ENCODE data around the gene LRRC72.
"Not testable (repeated sequence)": the region's sequence is repeated elsewhere in the genome, so short reads cannot be mapped to it uniquely, and the experiment has no call there.

Gene LRRC72

DNA sequence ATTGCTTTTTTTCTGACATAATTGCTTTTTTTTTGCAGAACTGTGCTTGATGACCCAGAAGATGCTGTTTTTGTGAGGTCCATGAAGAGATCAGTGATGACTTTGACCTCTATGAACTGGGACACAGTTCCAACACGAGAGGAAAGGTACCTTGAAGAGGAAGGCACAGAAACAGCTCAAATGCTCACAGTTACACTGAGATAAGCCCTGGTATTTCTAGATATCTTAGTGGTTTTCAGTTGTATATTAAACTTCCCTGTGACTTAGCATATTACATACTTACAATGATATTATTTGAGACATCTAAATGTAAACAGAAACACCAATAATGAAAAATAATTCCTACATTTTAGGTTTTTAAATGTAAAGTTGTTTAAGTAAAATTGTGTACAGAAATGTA lies 54.7 kb downstream of the LRRC72 start:
- DNase-seq (ENCODE audit: low spot score) = no peak

GRCh38 chr7:16583834-16584233 lies 57.2 kb downstream of the LRRC72 start:
- DNase-seq (ENCODE audit: low spot score) = no peak

- no peak for DNase-seq (ENCODE audit: low spot score)
Measured at GRCh38 chr7:16585540-16585939, 58.9 kb downstream of the LRRC72 start.

- no peak for DNase-seq (ENCODE audit: low spot score)
Measured at GRCh38 chr7:16586081-16586874, 59.7 kb downstream of the LRRC72 start.

- no peak for DNase-seq (ENCODE audit: low spot score)
Measured at GRCh38 chr7:16587129-16587528, 60.5 kb downstream of the LRRC72 start.

- no peak for DNase-seq (ENCODE audit: low spot score)
Measured at GRCh38 chr7:16587790-16588189, 61.2 kb downstream of the LRRC72 start.

DNA sequence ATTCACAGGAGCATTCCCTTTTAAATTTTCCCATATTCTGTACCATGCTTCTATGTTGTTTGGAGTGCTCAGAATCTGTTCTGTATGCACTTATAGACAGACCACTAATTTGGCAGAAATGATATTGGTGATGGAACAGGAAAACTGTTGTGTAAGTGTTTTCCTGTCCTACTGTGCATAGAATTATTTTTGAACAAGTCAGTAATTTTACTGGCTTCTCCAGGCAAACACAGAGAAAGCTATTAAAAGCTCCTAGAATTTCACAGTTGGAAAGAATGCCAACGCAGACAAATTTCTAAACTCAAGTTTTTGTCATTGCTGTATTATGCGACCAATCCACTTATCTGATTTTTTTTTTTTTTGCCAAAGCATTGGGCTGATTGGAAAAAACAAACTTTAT lies 63.3 kb downstream of the LRRC72 start:
- DNase-seq (ENCODE audit: low spot score) = no peak

- no peak for DNase-seq (ENCODE audit: low spot score)
Measured at GRCh38 chr7:16590424-16590823, 63.8 kb downstream of the LRRC72 start.

DNA sequence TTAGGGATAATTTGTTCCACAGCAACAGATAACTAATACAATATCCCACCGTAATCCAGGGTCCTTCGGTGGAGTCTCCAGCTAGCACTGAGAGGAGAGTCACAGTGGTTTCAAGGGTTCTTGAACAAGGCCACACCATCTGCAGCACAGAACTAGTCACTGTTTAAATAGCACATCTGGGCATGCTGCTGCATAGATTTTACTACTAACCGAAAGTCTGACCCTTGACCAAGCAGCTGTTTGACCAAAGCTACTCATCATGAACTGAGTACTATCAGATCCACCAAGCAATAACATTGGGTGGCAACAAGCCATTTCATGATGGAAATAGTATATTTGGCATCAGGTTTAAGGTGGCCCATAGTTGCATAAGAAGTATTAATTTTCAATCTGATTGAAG lies 65.8 kb downstream of the LRRC72 start:
- DNase-seq (ENCODE audit: low spot score) = no peak

- no peak for DNase-seq (ENCODE audit: low spot score)
Measured at GRCh38 chr7:16594061-16594460, 67.4 kb downstream of the LRRC72 start.

GRCh38 chr7:16594676-16595075 lies 68.1 kb downstream of the LRRC72 start:
- no peak for DNase-seq (ENCODE audit: low spot score)

- DNase-seq (ENCODE audit: low spot score) = not testable (repeated sequence)
Measured at GRCh38 chr7:16595596-16595995, 69.0 kb downstream of the LRRC72 start.

DNA sequence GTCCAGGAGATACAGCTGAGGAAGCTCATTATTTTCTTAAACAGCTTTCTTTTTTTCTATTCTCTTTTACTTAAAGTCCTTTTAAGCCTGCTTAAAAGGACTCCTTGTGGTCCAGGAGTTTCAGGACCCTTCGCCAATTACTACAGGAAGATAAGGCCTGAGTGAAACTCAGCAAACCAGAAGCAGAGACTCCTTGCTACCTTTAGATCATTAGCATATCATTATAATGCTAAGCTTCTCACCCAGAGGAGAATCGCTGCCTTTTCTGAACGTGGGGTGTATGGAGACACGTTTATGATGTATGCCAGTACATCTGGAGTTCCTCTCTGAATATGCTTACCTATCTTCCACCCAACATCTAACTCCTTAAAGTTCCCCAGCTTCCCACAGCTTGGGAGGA lies 71.4 kb downstream of the LRRC72 start:
- DNase-seq (ENCODE audit: low spot score) = no peak

- DNase-seq (ENCODE audit: low spot score) = no peak
Measured at GRCh38 chr7:16599860-16600259, 73.2 kb downstream of the LRRC72 start.

- no peak for DNase-seq (ENCODE audit: low spot score)
Measured at GRCh38 chr7:16603633-16604032, 77.0 kb downstream of the LRRC72 start.

- peak; percentile 2 for DNase-seq (ENCODE audit: low spot score)
Measured at GRCh38 chr7:16604054-16604453, 77.4 kb downstream of the LRRC72 start.

DNA sequence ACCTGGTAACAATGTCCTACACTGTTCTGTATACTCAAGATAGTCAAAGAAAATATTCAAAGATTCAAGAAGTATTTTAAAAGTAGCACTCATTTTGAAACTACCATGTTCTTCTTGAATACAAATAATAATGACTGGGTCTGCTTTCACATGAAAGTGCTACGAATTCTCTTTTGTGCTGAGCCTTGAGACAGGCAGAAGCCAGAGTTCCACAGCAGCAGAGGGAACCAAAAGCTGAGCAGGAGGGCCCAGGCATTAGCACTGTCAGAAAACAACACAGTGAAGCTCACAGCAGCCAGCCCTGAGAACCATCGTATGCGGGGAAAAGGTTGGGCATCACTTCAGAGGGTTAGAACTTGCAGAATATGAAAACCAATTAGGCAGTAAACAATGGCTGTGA lies 80.1 kb downstream of the LRRC72 start:
- no peak for DNase-seq (ENCODE audit: low spot score)

DNA sequence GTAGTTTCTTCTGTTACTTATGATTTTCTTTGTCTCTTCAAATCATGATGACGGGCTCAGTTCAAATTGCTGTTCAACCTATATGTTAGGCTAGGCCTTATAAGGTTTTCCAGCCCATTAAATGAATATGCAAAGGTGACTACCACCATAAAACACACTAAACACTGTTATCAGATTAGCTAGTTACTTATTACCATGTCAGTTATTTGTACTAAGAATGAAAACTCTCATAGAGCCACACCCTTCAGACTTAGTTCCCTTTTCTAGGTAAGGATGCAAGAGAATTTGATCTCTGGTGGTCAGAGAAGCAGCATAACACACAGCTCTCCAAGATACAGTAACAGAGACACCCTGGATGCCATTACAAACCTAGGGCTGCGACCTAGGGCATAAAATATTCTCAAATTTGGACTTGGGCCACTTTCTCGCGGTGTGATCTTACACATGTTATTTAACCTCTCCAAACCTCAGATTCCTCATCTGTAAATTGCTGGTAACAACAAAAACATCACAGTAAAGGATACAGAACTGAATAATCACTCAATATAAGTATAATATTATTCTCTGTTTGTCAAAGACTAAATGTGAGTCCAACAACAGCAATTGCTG lies 83.3 kb downstream of the LRRC72 start:
- no peak for DNase-seq (ENCODE audit: low spot score)

- DNase-seq (ENCODE audit: low spot score) = no peak
Measured at GRCh38 chr7:16611711-16612110, 85.1 kb downstream of the LRRC72 start.

DNA sequence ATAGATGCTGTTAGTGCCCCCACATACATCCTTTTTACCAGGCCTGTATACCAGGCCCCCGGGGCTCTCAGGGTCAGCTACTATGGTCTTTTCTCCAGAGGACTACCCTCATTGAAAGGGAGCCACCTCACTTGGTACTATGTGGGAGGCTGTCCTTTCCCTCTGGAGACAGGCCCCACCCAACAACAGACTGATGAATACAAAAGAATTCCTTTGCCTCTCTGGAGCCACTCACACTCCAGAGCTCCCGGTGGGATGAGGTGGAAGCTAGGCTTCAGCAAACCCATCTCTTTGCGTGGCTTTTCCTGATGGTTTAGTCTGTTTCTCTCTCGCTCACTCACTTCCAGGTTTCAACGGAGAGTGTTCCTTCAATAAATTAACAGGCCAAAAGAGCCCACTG lies 88.6 kb downstream of the LRRC72 start:
- DNase-seq (ENCODE audit: low spot score) = no peak

DNA sequence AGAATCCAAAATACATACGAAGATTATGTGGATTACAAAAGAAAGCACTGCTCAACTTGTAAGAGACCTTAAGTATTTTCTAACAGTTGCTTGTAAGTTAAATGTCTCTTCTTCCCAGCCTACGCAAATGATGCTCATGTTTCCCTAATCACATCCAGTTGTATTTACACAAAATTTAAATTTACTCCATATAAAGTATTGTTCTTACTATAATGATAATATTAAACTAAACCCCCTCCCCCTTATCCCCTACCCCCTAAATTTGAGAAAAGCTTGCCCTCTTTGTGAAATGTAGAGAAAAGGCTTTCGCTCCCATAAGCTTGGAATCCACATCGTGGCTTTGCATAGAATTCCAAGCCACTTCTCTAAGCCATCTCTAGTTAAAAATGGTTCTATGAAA lies 89.5 kb downstream of the LRRC72 start:
- DNase-seq (ENCODE audit: low spot score) = no peak

- no peak for DNase-seq (ENCODE audit: low spot score)
Measured at GRCh38 chr7:16616542-16616941, 89.9 kb downstream of the LRRC72 start.

- DNase-seq (ENCODE audit: low spot score) = no peak
Measured at GRCh38 chr7:16619979-16620408, 93.4 kb downstream of the LRRC72 start.

DNA sequence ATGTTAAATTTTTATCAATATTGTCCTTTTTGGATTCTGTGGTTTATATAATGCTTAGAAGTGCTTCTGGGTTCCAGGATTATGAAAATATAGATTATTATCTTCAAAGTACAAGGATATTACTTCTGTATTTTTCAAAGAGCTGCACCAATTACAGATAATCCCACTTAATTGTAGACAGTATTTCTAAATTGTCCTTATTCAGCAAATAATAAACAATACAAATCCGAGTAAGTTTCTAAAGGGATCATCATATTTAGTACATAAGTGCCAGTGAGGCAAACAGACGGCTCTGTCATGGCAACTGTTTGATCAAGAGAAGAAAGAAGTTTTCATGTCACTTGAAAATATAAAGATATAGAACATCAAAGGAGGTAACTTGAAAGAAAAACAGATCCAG lies 99.8 kb downstream of the LRRC72 start:
- no peak for DNase-seq (ENCODE audit: low spot score)

All from kidney capillary endothelial cell (primary cell).